K562 (cell line): ENCODE results near the gene HGS. TPM values are rescaled to one million over a fixed set of nuclear protein-coding genes. Genes with fewer than 3 reads are reported as not detected.

Experiments
- ATAC-seq: fragments of 200-7000 bp; cut with Tn5 transposase; 3 replicates; pipeline ENCODE4 v1.9.1; 2020; ENCODE audit warnings: moderate library complexity
- BruUV-seq: library from RNA; stranded (reverse); fragments of 400-500 nt; replicated peaks from 2 replicates; lab custom pipeline; 2021; lab: Mats Ljungman, UMichigan
- CTCF ChIA-PET: fragments of 300-600 bp; formaldehyde crosslinking; extraction: SDS; loops from one replicate; lab custom pipeline; 2021; ENCODE audit warnings: low intra/inter-chr PET ratio; lab: Yijun Ruan, JAX
- POLR2A ChIA-PET: fragments of 300-600, 350-650 bp; sonication (Branson Sonifier 250); formaldehyde crosslinking; extraction: SDS; loops from one replicate; lab custom pipeline; 2021; ENCODE audit warnings: antibody characterized with exemption, inconsistent platforms; lab: Yijun Ruan, JAX
- DNase-seq, 4 experiments: peaks; one replicate each; pipeline versions ENCODE4 v3.0.0 to v3.0.0-alpha.2; 2011 to 2018; ENCODE audit warnings: low spot score in 3 of 4, mixed read lengths in 3 of 4; ENCODE audit errors: extremely low read depth in 1 of 4
- FAIRE-seq: peaks from 2 replicates; lab custom pipeline; 2011; peaks lifted over from hg19 to GRCh38; lab: Jason Lieb, UNC
- H2AFZ ChIP-seq: 2 replicates; pipeline ENCODE4 v1.6.0; 2011; ENCODE audit warnings: low read depth, low read length, control low read depth, inconsistent platforms
- H3K27ac ChIP-seq: fragments of 200-600 bp; 3 replicates; pipeline ENCODE4 v1.8.0; 2011; ENCODE audit warnings: low read depth, mild to moderate bottlenecking, control low read depth, inconsistent platforms, low read length, moderate library complexity, mixed read lengths; ENCODE audit errors: extremely low read depth
- H3K27me3 ChIP-seq, 2 experiments: fragments of 300-600 bp in 1 of 2; 2 replicates in 1 of 2; 3 replicates in 1 of 2; pipeline versions ENCODE4 v1.6.0 to v1.8.0; 2011; ENCODE audit warnings: inconsistent platforms in 2 of 2, low read length in 2 of 2, mild to moderate bottlenecking in 1 of 2, mixed read lengths in 1 of 2, moderate library complexity in 1 of 2; ENCODE audit not compliant: control insufficient read depth in 2 of 2, insufficient read depth in 2 of 2
- H3K36me3 ChIP-seq: fragments of 300-600 bp; 3 replicates; pipeline ENCODE4 v1.8.0; 2011; ENCODE audit warnings: mild to moderate bottlenecking, low read length, inconsistent platforms; ENCODE audit not compliant: control insufficient read depth, insufficient read depth
- H3K4me1 ChIP-seq, 2 experiments: fragments of 200-600 bp in 1 of 2; replicated peaks in 1 of 2; 2 replicates in 1 of 2; 3 replicates in 1 of 2; pipeline versions ENCODE4 v1.5.1 to v1.8.0; 2011; ENCODE audit warnings: inconsistent platforms in 2 of 2, low read length in 2 of 2, mild to moderate bottlenecking in 1 of 2, mixed read lengths in 1 of 2, moderate library complexity in 1 of 2; ENCODE audit not compliant: control insufficient read depth in 2 of 2, insufficient read depth in 2 of 2
- H3K4me2 ChIP-seq: 2 replicates; pipeline ENCODE4 v1.6.1; 2011; ENCODE audit warnings: low read length, control low read depth, inconsistent platforms, mixed read lengths; ENCODE audit not compliant: insufficient read depth
- H3K4me3 ChIP-seq: fragments of 200-600 bp; sonication (generic), shearing (Covaris generic); 2 replicates; pipeline ENCODE4 v1.5.1; 2016; ENCODE audit warnings: control low read depth, inconsistent platforms
- H3K79me2 ChIP-seq: fragments of 200-600 bp; 3 replicates; pipeline ENCODE4 v1.8.0; 2011; ENCODE audit warnings: low read length, inconsistent platforms; ENCODE audit not compliant: control insufficient read depth, insufficient read depth
- H3K9ac ChIP-seq, 2 experiments: 2 replicates each; pipeline versions ENCODE4 v1.6.0 to v1.6.1; 2011; ENCODE audit warnings: low read depth in 2 of 2, low read length in 2 of 2, control low read depth in 1 of 2, inconsistent platforms in 1 of 2, mild to moderate bottlenecking in 1 of 2, mixed read lengths in 1 of 2; ENCODE audit not compliant: insufficient read depth in 1 of 2
- H3K9me1 ChIP-seq: one replicate; pipeline ENCODE4 v1.6.0; 2011; ENCODE audit warnings: inconsistent platforms, mild to moderate bottlenecking, low read length, moderate library complexity; ENCODE audit not compliant: control insufficient read depth, insufficient read depth
- H3K9me3 ChIP-seq: replicated peaks from 2 replicates; pipeline ENCODE4 v1.5.1; 2011; ENCODE audit warnings: low read depth, low read length, inconsistent platforms; ENCODE audit not compliant: control insufficient read depth, insufficient read depth
- H4K20me1 ChIP-seq: replicated peaks from 2 replicates; pipeline ENCODE4 v1.6.1; 2011; ENCODE audit warnings: low read length, inconsistent platforms, mixed read lengths; ENCODE audit not compliant: control insufficient read depth, insufficient read depth
- CBFA2T3 ChIP-seq: fragments of 450-650 bp; IDR thresholded peaks from 2 replicates; pipeline ENCODE4 v1.6.1; 2017
- CCAR2 ChIP-seq: fragments of 200-400 bp; formaldehyde crosslinking; IDR thresholded peaks from 2 replicates; pipeline ENCODE4 v1.6.1; 2017; ENCODE audit warnings: mild to moderate bottlenecking, low read depth, low read length
- CHAMP1 ChIP-seq: fragments of 450-650 bp; IDR thresholded peaks from 2 replicates; pipeline ENCODE4 v1.6.1; 2016; ENCODE audit warnings: mild to moderate bottlenecking
- CTCFL ChIP-seq: IDR thresholded peaks from 2 replicates; pipeline ENCODE4 v1.6.1; 2011; ENCODE audit warnings: borderline replicate concordance, low read depth, mild to moderate bottlenecking, moderate library complexity, low read length; ENCODE audit not compliant: insufficient read depth, poor library complexity, severe bottlenecking
- HDAC1 ChIP-seq, 2 experiments: fragments of 450-650 bp; IDR thresholded peaks; 2 replicates each; pipeline ENCODE4 v1.6.1; 2016 to 2017; ENCODE audit warnings: inconsistent platforms in 1 of 2, mild to moderate bottlenecking in 1 of 2, moderate library complexity in 1 of 2
- KLF13 ChIP-seq: fragments of 450-650 bp; IDR thresholded peaks from 2 replicates; pipeline ENCODE4 v1.6.1; 2016; ENCODE audit warnings: missing genetic modification characterization, low read depth, mild to moderate bottlenecking, missing compliant biosample characterization, moderate library complexity, borderline replicate concordance
- KLF6 ChIP-seq: fragments of 250-450 bp; sonication (Bioruptor Pico); IDR thresholded peaks from 2 replicates; pipeline ENCODE4 v1.4.0; 2020; ENCODE audit warnings: mild to moderate bottlenecking, moderate library complexity, borderline replicate concordance
- MBD1 ChIP-seq: fragments of 250-450 bp; sonication (Bioruptor Pico); IDR thresholded peaks from 2 replicates; pipeline ENCODE4 v1.8.0; 2022; ENCODE audit warnings: inconsistent platforms
- MECOM ChIP-seq: fragments of 250-450 bp; sonication (Bioruptor Pico); IDR thresholded peaks from 2 replicates; pipeline ENCODE4 v1.8.0; 2022; ENCODE audit warnings: inconsistent platforms
- ZNF408 ChIP-seq: fragments of 250-450 bp; sonication (Bioruptor Pico); IDR thresholded peaks from 2 replicates; pipeline ENCODE4 v1.4.0; 2020; ENCODE audit warnings: low read depth, mild to moderate bottlenecking, moderate library complexity
- ZNF561 ChIP-seq: fragments of 450-650 bp; formaldehyde crosslinking; conservative IDR thresholded peaks from 2 replicates; pipeline ENCODE4 v1.4.0; 2020; ENCODE audit warnings: mild to moderate bottlenecking, moderate library complexity
- ZNF764 ChIP-seq: fragments of 250-450 bp; sonication (Bioruptor Pico); IDR thresholded peaks from 2 replicates; pipeline ENCODE4 v1.4.0; 2020; ENCODE audit warnings: low read depth, mild to moderate bottlenecking, moderate library complexity
- ZNF79 ChIP-seq: fragments of 250-450 bp; sonication (Bioruptor Pico); IDR thresholded peaks from 2 replicates; pipeline ENCODE4 v1.4.0; 2020; ENCODE audit warnings: low read depth, mild to moderate bottlenecking, moderate library complexity
- WGBS: fragments of 100-300 bp; shearing (Covaris generic); methylation state at CpG from one replicate; pipeline ENCODE4 v1.1.6; 2016; ENCODE audit warnings: low coverage, mixed read lengths; ENCODE audit not compliant: insufficient coverage; ENCODE audit errors: missing lambda C conversion rate; 5-methylcytosine and 5-hydroxymethylcytosine counted together
- in situ Hi-C: fragments of 300-500 bp; cut with MboI; formaldehyde crosslinking; loops from 4 replicates; pipeline ENCODE4 v1.15.0; 2018; ENCODE audit warnings: inconsistent platforms, mixed read lengths
- intact Hi-C: fragments of 100-400 bp; cut with micrococcal nuclease; formaldehyde crosslinking; loops from 2 replicates; pipeline ENCODE4 v1.14.2; 2022
- polyA plus RNA-seq, 8 experiments: library from polyadenylated mRNA; depleted of rRNA in 4 of 8; stranded (reverse) in 5 of 8; unstranded in 3 of 8; fragments of >200 nt; fragmentation: Nextera tagmentation in 2 of 8; fragmentation: Illumina TruSeq in 1 of 8; extraction: Ambion mirVana in 2 of 8; extraction: Trizol in 1 of 8; gene quantifications; 2 replicates each; pipeline versions ENCODE4 v1.2.1 to v1.2.3, GENCODE V29; 2011 to 2014; ENCODE audit warnings: inconsistent platforms in 1 of 8, missing spikeins in 1 of 8
- total RNA-seq, 7 experiments: library from RNA; depleted of rRNA in 6 of 7; stranded (reverse); fragments of >200 nt in 6 of 7; fragmentation: Illumina TruSeq in 2 of 7; extraction: Trizol in 2 of 7; gene quantifications; 2 replicates each; pipeline versions ENCODE4 v1.2.1 to v1.2.3, GENCODE V29; 2011 to 2021; ENCODE audit warnings: low replicate concordance in 1 of 7

Gene HGS
- total and polyA plus RNA-seq, 9 of the 15 experiments (the other 6 are each of a cell fraction or from before 2014, with no cell fraction given), result 3.9 to 176 (median 77.1) TPM

GRCh38 chr17:81705518-81706231 lies 21.9 kb downstream of the HGS start:
- no peaks in the 10 kb centered on the region for H3K27me3 ChIP-seq
- no peak for FAIRE-seq
- peak overlapping the region; percentile 30; the same call in 1 of the 3 replicates for H3K27ac ChIP-seq
- no peak for TF ChIP-seq CCAR2
- no peak for TF ChIP-seq CBFA2T3
- no peak for TF ChIP-seq ZNF764 (CRISPR knock-in tag)
- no peak for TF ChIP-seq CHAMP1
- no peak for TF ChIP-seq CTCFL
- TF ChIP-seq ZNF408, result no peak
- TF ChIP-seq ZNF561 (CRISPR knock-in tag), result no peak
- no peak for TF ChIP-seq HDAC1 (IDR thresholded peaks at IDR 0.05)
- no peak for TF ChIP-seq ZNF79
- no peak for TF ChIP-seq KLF6 (CRISPR knock-in tag)
- TF ChIP-seq MECOM, result no peak
- no peak for TF ChIP-seq KLF13 (tag)
- no peak for TF ChIP-seq MBD1 (CRISPR knock-in tag)

More at GRCh38 chr17:81705518-81706231, 21.9 kb downstream of the HGS start:
- Histone ChIP-seq H3K9ac (peak overlapping the region in 1 of 2 experiments; percentile 7; a peak in 1 of 4 replicates), H3K4me3 (no peak overlapping the region), H3K36me3 (peaks cover 68% of the 10 kb centered on the region), H3K4me2 (no peak overlapping the region), H3K9me3 (no peaks in the 10 kb centered on the region), H4K20me1 (peaks cover 13% of the 10 kb centered on the region), H3K9me1 (peaks cover 2% of the 10 kb centered on the region), H2AFZ (no peak overlapping the region), H3K4me1 (peaks cover 17 to 72% of the 10 kb centered on the region in 2 experiments; a peak in 4 of 5 replicates), H3K79me2 (peaks cover 58% of the 10 kb centered on the region)
- intact Hi-C loops (no loop called here), in situ Hi-C loops (no loop called here)
- 92% methylated on average over 25 of the region's 30 CpGs for WGBS
- DNase-seq, result no peak
- no peak for ATAC-seq
- CTCF ChIA-PET, result no interaction called here
- BruUV-seq, result no TSS peak
- POLR2A ChIA-PET, result interaction anchor here (4.7 kb wide), 1 partner anchor 7 kb away, joined by 54 read pairs; the partner anchor contains the start of gene SLC25A10
